Osteoblast (primary cell): Measurements from ENCODE around the gene ZNF416. TPM values are rescaled to one million over a fixed set of nuclear protein-coding genes. Genes with fewer than 3 reads are reported as not detected.

ENCODE experiments used
- DNase-seq: peaks from one replicate; pipeline ENCODE4 v3.0.0; 2011; ENCODE audit warnings: low spot score, mixed read lengths; ENCODE audit not compliant: insufficient read length; ENCODE audit errors: missing footprints
- H2AFZ ChIP-seq: 2 replicates; pipeline ENCODE4 v1.6.0; 2011; ENCODE audit warnings: mild to moderate bottlenecking, low read length
- H3K27ac ChIP-seq: 2 replicates; pipeline ENCODE4 v1.5.1; 2011; ENCODE audit warnings: mild to moderate bottlenecking, low read depth, low read length, moderate library complexity
- H3K27me3 ChIP-seq: 2 replicates; pipeline ENCODE4 v1.6.0; 2012; ENCODE audit warnings: mild to moderate bottlenecking, control low read depth, inconsistent platforms, low read length, moderate library complexity; ENCODE audit not compliant: insufficient read depth
- H3K36me3 ChIP-seq: 2 replicates; pipeline ENCODE4 v1.5.1; 2011; ENCODE audit warnings: mild to moderate bottlenecking, low read length, control low read depth, moderate library complexity; ENCODE audit not compliant: insufficient read depth
- H3K4me1 ChIP-seq: 2 replicates; pipeline ENCODE4 v1.5.1; 2011; ENCODE audit warnings: mild to moderate bottlenecking, low read length, control low read depth, moderate library complexity; ENCODE audit not compliant: insufficient read depth
- H3K4me2 ChIP-seq: 2 replicates; pipeline ENCODE4 v1.6.0; 2011; ENCODE audit warnings: mild to moderate bottlenecking, low read length; ENCODE audit not compliant: insufficient read depth
- H3K4me3 ChIP-seq: fragments of 200-600 bp; sonication (generic); 3 replicates; pipeline ENCODE4 v1.5.1; 2012; ENCODE audit warnings: mild to moderate bottlenecking, low read length, inconsistent platforms; ENCODE audit not compliant: insufficient read depth
- H3K79me2 ChIP-seq: 2 replicates; pipeline ENCODE4 v1.6.0; 2012; ENCODE audit warnings: mild to moderate bottlenecking, low read length, control low read depth, inconsistent platforms; ENCODE audit not compliant: insufficient read depth
- H3K9me3 ChIP-seq: 2 replicates; pipeline ENCODE4 v1.5.1; 2011; ENCODE audit warnings: low read depth, low read length, control low read depth
- H4K20me1 ChIP-seq: 2 replicates; pipeline ENCODE4 v1.6.0; 2012; ENCODE audit warnings: mild to moderate bottlenecking, low read length, control low read depth; ENCODE audit not compliant: insufficient read depth
- CTCF ChIP-seq: IDR thresholded peaks from 2 replicates; pipeline ENCODE4 v1.5.1; 2011; ENCODE audit warnings: mild to moderate bottlenecking, low read depth, low read length, moderate library complexity; ENCODE audit errors: extremely low read depth
- total RNA-seq: library from RNA; depleted of rRNA; stranded (reverse); fragments of >200 nt; gene quantifications from 2 replicates; pipeline ENCODE4 v1.2.3, GENCODE V29; 2012

Gene ZNF416
- total RNA-seq, 1 donor, result 4.3 TPM

GRCh38 chr19:57552432-57552831 lies 26.3 kb downstream of the ZNF416 start:
- Histone ChIP-seq H3K4me3 (no peak overlapping the region), H3K27me3 (no peaks in the 10 kb centered on the region), H3K9me3 (peaks cover 22% of the 10 kb centered on the region), H2AFZ (no peak overlapping the region), H3K79me2 (peaks cover 15% of the 10 kb centered on the region), H4K20me1 (no peaks in the 10 kb centered on the region), H3K4me2 (no peak overlapping the region), H3K27ac (no peak overlapping the region), H3K36me3 (peaks cover 87% of the 10 kb centered on the region), H3K4me1 (no peaks in the 10 kb centered on the region)
- DNase-seq, result no peak
- no peak for TF ChIP-seq CTCF

- H2AFZ ChIP-seq, result no peak overlapping the region
- DNase-seq, result no peak
- H3K36me3 ChIP-seq, result peaks cover 89% of the 10 kb centered on the region
- peaks cover 2% of the 10 kb centered on the region for H3K79me2 ChIP-seq
- no peaks in the 10 kb centered on the region for H4K20me1 ChIP-seq
- H3K9me3 ChIP-seq, result peaks cover 46% of the 10 kb centered on the region
- no peaks in the 10 kb centered on the region for H3K4me1 ChIP-seq
- H3K27me3 ChIP-seq, result no peaks in the 10 kb centered on the region
- H3K27ac ChIP-seq, result no peak overlapping the region
- no peak for TF ChIP-seq CTCF
- no peak overlapping the region for H3K4me2 ChIP-seq
- no peak overlapping the region for H3K4me3 ChIP-seq
Measured at GRCh38 chr19:57546513-57546912, 32.2 kb downstream of the ZNF416 start.

GRCh38 chr19:57537953-57538547 lies 40.7 kb downstream of the ZNF416 start:
- Histone ChIP-seq H3K4me1 (no peaks in the 10 kb centered on the region), H3K4me3 (no peak overlapping the region), H3K27me3 (no peaks in the 10 kb centered on the region), H2AFZ (no peak overlapping the region), H3K36me3 (peaks cover 65% of the 10 kb centered on the region), H3K27ac (no peak overlapping the region), H3K79me2 (peaks cover 10% of the 10 kb centered on the region), H3K9me3 (peaks cover 61% of the 10 kb centered on the region), H4K20me1 (no peaks in the 10 kb centered on the region), H3K4me2 (no peak overlapping the region)
- no peak for TF ChIP-seq CTCF
- no peak for DNase-seq

- Histone ChIP-seq H3K4me2 (peak within 1 kb of the TSS; percentile 97), H4K20me1 (no peaks in the 10 kb centered on the region), H3K27me3 (no peaks in the 10 kb centered on the region), H3K4me3 (peak within 1 kb of the TSS; percentile 98), H2AFZ (peak within 1 kb of the TSS; percentile 99), H3K79me2 (peaks cover 34% of the 10 kb centered on the region), H3K9me3 (no peaks in the 10 kb centered on the region), H3K4me1 (peaks cover 6% of the 10 kb centered on the region), H3K36me3 (peaks cover 13% of the 10 kb centered on the region), H3K27ac (peak within 1 kb of the TSS; percentile 63)
- TF ChIP-seq CTCF, result no peak
- DNase-seq, result peak; percentile 99
Measured at GRCh38 chr19:57527136-57527881, 51.4 kb downstream of the ZNF416 start, which contains the start of gene ZNF549. ZNF549 (plus strand) TSS chr19:57527356; CDS start chr19:57527574, 218 bp downstream.

Other genes starting within 250 kb of the ZNF416 start
- gene ZNF304, start 227.6 kb downstream of the ZNF416 start, total RNA-seq, result 10.6 and 11.6 TPM in 2 replicates
- 12.3 and 13.0 TPM in 2 replicates for gene TRAPPC2B, start 215.4 kb downstream of the ZNF416 start, total RNA-seq
- 3.5 and 5.1 TPM in 2 replicates for gene ZNF547, start 215.4 kb downstream of the ZNF416 start, total RNA-seq
- gene ZNF548, start 189.1 kb downstream of the ZNF416 start, total RNA-seq, result 23.6 and 27.9 TPM in 2 replicates
- gene ZNF17, start 167.8 kb downstream of the ZNF416 start, total RNA-seq, result 12.7 and 15.6 TPM in 2 replicates
- gene ZNF749, start 143.6 kb downstream of the ZNF416 start, total RNA-seq, result 5.6 and 8.7 TPM in 2 replicates
- 0.29 and 0.72 TPM in 2 replicates for gene VN1R1, start 121.8 kb downstream of the ZNF416 start, total RNA-seq
- 19.2 and 22.1 TPM in 2 replicates for gene ZNF772, start 101.3 kb downstream of the ZNF416 start, total RNA-seq
- gene ZNF419, start 91.2 kb downstream of the ZNF416 start, total RNA-seq, result 18.3 and 19.9 TPM in 2 replicates
- 23.6 and 30.0 TPM in 2 replicates for gene ZNF773, start 79.0 kb downstream of the ZNF416 start, total RNA-seq
- 5.8 and 6.5 TPM in 2 replicates for gene ZNF549, start 51.6 kb downstream of the ZNF416 start, total RNA-seq
- 6.5 and 7.2 TPM in 2 replicates for gene ZNF550, start 19.0 kb downstream of the ZNF416 start, total RNA-seq
- 11.2 and 11.6 TPM in 2 replicates for gene ZIK1, start 5.2 kb upstream of the ZNF416 start, total RNA-seq
- gene ZNF530, start 21.0 kb upstream of the ZNF416 start, total RNA-seq, result 4.1 and 4.7 TPM in 2 replicates
- gene ZNF134, start 35.3 kb upstream of the ZNF416 start, total RNA-seq, result 18.5 and 22.1 TPM in 2 replicates
- 9.4 and 10.9 TPM in 2 replicates for gene ZNF211, start 54.3 kb upstream of the ZNF416 start, total RNA-seq
- gene ZSCAN4, start 90.0 kb upstream of the ZNF416 start, total RNA-seq, result under 0.01 and 0.36 TPM in 2 replicates
- 8.3 and 9.8 TPM in 2 replicates for gene ZNF551, start 103.1 kb upstream of the ZNF416 start, total RNA-seq
- 6.8 and 7.6 TPM in 2 replicates for gene ZNF154, start 130.3 kb upstream of the ZNF416 start, total RNA-seq
- gene ZNF671, start 148.7 kb upstream of the ZNF416 start, total RNA-seq, result 11.2 TPM in 2 replicates
- 15.9 and 16.3 TPM in 2 replicates for gene ZNF776, start 167.9 kb upstream of the ZNF416 start, total RNA-seq
- 19.5 and 21.5 TPM in 2 replicates for gene ZNF586, start 190.8 kb upstream of the ZNF416 start, total RNA-seq
- gene ZNF552, start 236.0 kb upstream of the ZNF416 start, total RNA-seq, result 5.8 and 5.9 TPM in 2 replicates